HG02970 (cell line): ENCODE measurements around the gene CNTLN.
A peak's percentile ranks its signal among the peaks of the same experiment; 100 is the strongest.

Experiments
- ATAC-seq: cut with Tn5 transposase; IDR thresholded peaks from one replicate; pipeline ENCODE4 v1.9.1; 2021; ENCODE audit warnings: mild to moderate bottlenecking, moderate library complexity, moderate number of reproducible peaks; ENCODE audit not compliant: unreplicated experiment, low FRiP score

Gene CNTLN, protein sequence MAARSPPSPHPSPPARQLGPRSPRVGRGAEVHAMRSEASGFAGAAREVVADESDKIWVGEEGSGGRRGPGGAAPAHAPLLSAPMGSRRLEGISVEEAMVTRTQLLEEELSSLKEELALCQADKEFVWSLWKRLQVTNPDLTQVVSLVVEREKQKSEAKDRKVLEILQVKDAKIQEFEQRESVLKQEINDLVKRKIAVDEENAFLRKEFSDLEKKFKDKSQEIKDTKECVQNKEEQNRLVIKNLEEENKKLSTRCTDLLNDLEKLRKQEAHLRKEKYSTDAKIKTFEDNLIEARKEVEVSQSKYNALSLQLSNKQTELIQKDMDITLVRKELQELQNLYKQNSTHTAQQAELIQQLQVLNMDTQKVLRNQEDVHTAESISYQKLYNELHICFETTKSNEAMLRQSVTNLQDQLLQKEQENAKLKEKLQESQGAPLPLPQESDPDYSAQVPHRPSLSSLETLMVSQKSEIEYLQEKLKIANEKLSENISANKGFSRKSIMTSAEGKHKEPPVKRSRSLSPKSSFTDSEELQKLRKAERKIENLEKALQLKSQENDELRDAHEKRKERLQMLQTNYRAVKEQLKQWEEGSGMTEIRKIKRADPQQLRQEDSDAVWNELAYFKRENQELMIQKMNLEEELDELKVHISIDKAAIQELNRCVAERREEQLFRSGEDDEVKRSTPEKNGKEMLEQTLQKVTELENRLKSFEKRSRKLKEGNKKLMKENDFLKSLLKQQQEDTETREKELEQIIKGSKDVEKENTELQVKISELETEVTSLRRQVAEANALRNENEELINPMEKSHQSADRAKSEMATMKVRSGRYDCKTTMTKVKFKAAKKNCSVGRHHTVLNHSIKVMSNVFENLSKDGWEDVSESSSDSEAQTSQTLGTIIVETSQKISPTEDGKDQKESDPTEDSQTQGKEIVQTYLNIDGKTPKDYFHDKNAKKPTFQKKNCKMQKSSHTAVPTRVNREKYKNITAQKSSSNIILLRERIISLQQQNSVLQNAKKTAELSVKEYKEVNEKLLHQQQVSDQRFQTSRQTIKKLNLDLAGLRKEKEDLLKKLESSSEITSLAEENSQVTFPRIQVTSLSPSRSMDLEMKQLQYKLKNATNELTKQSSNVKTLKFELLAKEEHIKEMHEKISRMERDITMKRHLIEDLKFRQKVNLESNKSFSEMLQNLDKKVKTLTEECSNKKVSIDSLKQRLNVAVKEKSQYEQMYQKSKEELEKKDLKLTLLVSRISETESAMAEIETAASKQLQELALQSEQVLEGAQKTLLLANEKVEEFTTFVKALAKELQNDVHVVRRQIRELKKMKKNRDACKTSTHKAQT (N-terminal part only)

DNA sequence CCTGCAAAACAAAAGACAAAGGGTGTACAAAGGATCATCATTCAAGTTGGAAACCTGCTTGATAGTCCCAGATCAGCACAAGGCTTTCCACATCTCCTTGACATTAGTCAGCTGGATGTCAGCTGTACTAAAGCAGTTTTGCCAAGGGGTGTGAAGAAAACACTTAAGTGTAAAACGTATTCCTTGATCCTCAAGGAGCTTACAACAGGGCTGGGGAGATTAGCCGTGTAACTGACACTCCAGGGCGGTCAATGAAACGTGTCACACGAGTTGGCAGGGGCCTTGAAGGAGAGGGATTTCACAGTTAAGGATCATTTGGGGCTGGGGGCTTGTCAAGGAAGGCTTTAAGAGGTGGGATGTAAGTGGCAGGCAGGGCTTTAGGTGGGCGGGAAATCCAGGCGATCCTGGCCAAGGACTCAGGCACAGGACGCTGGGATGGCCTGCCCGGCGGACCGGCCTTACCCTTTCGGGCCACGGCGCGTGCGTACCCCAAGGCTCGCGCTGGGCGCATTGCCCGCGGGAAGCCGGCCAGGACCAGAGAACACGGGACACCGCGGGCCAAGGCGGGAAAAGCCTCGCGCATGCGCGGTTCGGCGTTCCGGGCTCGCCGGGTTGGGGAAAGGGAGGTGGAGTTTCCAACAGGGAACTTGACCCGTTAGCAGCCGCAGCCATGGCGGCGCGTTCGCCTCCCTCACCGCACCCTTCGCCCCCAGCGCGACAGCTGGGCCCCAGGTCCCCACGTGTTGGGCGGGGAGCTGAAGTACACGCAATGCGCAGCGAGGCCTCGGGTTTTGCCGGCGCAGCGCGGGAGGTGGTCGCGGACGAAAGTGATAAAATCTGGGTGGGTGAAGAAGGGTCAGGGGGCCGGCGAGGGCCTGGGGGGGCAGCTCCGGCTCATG, at the start of gene CNTLN:
Gene CNTLN, plus strand, starts transcription at position 645 of the 899 bp plus-strand sequence. Its CDS starts 26 bp downstream, at position 671.
- ATAC-seq = peak; percentile 67

DNA sequence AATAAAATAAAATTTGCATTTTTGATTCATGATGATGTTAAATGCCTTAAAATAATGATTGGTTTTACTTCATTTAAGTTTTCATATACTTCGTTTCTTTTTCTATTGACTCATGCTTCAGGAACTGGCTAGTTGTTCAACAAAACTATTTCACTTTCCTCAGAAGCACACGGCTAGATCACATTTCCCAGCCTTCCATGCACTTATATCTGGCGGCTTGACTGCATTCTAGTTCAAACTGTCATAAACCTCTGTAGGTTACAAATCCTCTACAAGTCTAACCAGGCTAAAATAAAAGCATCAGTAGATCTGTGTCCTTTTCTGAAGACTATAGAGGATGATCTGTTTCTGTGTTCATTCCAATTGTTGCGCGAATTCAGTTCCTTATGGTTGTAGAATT, 46.3 kb upstream of the CNTLN start:
- ATAC-seq = no peak

DNA sequence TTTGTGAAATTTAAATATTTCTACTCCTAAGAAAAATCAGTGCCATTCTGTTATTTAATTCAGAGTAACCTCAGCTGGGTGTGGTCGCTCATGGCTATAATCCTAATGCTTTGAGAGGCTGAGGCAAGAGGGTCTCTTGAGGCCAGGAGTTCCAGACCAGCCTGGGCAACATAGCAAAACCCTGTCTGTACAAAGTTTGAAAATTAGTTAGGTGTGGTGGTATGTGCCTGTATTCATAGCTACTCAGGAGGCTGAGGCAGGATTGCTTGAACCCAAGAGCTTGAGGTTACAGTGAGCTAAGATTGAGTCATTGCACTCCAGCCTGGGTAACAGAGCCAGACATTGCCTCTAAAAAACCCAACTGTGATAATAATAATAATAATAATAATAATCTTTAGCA, 44.8 kb upstream of the CNTLN start:
- ATAC-seq = no peak

DNA sequence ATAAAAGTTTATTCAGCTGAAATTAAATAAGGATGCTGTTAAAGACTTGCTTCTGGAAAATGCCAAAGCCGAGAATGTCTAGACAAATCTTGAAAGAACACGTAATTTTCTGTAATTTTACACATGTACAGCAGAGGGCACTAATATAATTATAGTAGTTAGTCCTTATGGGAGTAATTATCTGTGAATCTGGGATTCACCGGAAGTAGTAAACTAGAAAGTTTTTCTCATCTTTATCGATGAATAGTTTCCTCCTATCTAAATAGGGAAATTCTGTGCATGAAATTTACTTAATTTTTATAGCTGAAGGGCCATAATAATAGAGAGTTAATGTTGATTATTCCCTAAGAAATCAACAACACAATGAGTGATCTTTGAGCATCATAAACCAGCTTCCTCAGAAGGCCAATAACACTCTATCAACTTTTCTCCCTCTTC, 18.4 kb upstream of the CNTLN start:
- no peak for ATAC-seq

DNA sequence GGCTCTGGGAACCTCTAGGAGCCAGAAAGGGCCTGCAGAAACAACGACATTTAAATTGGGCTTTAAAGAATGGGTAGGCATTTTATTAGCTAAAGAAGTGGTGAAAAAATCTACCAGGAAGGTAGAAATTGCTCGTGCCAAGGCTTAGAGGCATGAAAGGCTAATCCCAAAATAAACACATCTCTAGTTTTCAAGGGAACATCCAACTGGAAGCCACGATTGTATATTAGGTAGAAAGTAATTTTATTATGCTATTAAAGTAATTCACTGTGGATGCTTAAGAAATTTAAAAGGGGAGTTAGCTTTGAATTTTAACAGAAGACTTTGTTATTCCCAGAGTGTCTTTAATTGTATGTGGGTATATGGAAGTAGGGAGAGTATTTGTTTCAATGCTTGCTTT, 17.5 kb upstream of the CNTLN start:
- ATAC-seq = no peak

DNA sequence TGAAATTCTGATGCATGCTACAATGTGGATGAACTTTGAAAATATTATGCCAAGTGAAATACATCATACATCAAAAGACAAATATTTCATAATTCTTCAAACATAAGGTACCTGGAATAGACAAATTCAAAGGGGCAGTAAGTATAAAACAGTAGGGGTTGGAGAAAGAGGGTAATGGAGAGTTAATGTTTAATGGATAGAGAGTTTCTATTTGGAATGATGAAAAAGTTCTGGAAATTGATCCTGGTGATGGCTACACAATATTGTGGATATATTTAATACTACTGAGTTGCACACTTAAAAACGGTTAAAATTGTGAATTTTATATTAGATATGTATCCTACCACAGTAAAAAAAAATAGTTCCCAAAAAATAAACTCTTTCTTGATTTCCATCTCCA, 14.6 kb upstream of the CNTLN start:
- ATAC-seq = no peak

DNA sequence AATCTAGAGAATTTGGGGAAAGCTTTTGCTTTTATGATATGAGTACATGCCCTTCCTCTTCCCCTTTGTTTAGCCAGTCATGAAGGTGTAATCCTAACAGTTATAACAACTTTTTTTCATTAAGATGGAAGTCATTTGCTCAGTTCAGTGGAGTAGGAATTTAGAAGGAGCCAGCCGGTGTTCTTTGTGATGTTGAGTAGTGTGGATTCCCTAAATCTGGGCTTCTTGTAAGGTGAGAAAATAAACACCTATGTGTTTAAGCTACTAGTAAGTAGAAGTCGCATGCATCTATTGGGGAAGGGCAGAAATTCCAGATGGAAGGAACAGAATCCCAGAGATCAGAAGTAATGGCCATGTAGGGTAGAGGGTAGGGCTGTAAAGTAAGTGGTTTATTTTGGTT, 13.6 kb upstream of the CNTLN start:
- ATAC-seq = no peak

DNA sequence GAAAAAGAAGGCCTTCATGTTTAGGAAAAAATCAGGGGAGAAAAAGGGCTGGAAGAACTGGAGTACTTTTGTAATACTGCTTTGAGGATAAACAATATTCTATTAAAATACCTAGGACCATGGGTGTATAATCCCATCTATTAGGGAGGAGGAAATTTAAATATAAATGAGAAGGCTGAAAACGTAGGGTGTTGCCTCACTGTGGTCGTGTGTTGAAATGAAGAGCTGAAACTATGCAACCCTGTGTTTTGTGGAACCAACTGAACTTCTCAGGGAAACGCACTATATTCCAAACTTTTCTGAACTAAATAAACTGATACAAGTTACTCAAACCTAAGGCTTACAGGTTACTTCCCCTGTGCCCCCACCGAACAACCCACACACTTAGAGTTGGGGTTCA, 4.5 kb upstream of the CNTLN start:
- no peak for ATAC-seq

DNA sequence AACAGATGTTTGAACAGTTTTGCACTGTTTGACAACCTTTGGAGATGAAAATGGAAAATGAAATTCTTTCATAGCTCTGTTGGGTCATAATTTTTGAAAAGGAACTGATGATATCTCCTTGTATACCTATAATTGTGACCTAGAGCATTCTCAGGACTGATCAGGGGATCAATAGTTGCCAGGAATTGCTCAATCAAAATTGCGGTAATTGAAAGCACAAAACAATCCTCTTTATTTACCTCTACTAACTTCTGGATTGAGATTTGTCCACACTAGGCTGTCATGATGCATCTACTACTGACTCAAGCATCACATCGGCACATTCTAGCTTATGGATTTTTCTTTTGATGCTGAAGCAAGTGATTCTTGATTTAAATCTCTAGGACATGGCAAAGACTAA, 4.1 kb upstream of the CNTLN start:
- no peak for ATAC-seq

DNA sequence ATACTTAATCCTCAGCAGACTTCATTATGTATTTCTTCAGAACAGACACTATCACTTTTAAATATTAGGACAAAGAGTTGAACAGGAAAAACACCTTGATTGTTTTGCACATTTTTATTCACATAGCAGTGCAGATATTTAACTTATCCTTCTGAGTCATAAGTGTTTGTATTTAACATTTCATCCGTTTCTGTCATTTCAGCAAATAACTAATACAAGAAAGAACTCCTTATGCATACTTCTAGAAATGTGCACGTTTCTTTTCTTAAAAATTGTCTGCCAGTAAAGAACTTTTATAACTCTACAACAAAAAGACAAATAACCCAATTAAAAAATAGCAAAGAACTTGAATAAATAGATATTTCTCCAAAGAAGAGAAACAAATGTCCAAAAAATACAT, 3.3 kb upstream of the CNTLN start:
- no peak for ATAC-seq

DNA sequence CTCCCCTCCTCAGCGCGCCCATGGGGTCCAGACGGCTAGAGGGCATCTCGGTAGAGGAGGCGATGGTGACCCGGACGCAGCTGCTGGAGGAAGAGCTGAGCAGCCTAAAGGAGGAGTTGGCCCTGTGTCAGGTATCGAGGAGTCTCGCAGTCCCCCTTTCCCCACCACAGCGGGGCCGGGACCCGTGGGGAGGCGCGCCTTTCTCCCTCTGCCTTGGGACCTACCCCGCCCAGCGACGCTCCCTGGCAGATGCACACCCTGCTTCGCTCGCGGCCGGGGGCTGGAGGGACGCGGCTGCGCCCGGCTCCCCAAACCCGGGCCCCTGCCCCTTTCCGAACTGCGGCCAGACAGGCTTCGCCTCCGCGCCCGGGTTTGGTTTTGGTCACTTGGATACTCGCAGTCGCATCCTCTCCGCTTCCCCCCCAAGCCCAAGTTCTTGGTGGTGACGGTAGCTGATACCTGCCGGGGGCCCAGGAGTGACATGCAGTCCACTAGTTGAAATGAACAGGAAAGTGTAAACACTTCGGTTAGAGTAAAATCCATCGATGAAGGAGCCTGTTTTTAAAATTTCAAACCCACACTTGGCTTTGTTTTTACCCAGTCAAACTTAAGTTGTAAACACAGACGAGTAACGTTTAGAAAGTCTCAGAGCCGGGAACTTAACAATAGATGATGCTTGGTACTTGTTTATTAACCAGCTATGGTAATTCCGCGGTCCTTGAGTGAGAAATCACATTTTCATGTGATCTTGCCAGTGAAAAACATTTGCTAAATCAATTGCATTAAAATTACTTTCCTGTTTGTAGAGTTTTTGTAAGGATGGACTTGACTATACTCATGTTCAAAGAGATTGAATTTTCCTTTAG, 688 bp downstream of the CNTLN start:
- ATAC-seq = peak; percentile 58

DNA sequence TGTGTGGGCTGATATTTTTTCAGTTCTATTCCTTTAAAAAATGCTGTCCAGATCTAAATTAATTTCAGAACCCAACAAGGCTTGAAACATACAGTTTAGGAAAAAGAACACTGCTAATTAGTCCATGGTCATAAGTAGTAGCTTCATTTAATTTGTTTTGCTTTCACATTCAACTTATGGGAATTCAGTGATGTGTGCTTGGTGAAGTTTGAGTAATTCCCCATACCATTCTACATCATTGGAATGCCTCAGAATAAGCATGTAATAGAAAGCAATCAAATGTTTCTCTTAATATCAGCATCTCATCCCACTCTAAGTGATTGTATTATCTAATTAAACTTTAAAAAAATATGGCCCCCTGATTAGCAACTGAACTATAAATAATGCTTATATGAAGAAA, 2.7 kb downstream of the CNTLN start:
- ATAC-seq = no peak

DNA sequence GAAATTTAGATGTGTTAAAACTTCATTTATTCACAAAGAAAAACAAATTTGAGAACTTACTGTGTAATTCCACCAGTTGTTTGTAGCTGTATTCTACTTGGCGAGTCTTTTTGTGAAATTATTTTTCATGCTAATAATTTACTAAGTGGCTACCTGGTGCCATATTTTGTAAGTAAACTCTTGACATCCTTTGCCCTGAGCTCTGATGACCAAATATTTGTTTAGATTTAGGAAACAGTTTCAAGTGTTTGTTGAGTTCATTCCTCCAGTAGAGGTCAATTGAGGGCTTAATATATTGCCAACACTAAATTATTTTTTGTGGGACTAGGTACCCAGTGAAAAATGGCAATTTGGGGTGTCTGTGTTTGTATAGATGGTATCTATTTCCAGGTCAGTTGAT, 3.7 kb downstream of the CNTLN start:
- ATAC-seq = no peak

DNA sequence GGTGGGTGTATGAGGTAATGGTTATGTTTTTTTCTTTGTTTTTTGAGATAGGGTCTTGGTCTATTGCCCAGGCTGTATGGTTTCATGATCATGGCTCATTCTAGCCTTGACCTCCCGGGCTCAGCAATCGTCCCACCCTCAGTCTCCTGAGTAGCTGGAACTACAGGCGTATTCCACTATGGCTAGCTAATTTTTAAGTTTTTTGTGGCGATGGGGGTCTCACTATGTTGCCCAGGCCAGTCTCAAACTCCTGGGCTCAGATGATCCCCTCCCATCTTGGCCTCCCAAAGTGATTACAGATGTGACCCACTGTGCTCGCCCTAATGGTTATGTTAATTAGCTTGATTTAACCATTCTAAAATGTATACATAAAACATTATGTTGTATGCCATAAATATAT, 5.6 kb downstream of the CNTLN start:
- ATAC-seq = no peak

DNA sequence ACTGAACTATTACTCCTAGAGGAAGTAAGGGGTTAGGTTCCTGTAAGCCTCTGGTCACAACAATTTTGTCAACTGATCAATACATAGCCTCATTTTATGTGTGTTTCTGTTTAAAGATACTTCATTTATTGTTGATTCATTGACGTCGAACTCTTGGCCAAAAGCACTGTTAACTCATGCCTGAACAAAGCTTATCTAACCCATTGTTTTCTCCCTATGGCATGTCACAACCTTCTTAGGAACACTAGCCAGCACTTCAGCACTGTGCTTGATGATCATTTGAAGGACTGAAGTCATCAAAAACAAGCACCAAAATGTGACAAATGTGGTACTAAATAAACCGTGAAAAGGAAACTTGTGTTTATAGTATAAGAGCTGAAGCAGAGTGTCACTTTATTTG, 13.5 kb downstream of the CNTLN start:
- ATAC-seq = no peak

DNA sequence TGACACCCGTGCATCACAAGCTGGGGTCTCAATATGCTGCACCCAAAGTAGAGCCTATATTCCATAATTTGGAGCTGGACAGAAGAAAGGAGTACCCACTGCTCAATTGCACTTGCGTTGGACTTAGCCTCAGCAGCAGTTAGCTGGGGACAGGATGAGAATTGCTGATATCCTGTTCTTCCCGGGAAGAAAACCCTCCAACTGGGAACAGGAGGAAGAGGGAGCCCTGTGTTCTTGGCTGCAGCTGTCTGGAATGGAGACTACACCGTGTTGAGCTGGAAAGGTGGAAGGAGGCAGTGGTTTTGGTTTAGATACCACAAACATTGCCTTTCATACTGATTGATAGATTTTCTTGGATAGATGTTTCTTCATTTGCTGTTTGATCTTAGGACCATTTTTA, 24.6 kb downstream of the CNTLN start:
- no peak for ATAC-seq

DNA sequence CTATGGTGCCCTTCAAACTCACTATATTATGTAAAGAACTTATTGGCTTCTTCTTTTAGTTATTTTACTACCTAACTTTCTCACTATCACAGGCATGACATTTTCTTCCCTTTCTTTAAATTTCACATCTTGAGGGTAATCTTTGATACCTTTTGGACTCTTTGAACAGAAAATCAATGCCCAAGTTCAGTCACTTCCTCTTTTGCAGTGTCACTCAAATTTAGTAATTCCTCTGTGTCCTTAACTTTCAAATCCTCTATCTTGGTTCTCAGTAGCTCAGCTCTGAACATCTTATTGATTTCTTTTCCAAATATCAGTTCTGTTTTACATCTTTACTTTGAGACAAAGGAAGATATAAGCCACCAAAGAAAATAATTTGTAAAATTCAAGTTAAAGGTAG, 25.5 kb downstream of the CNTLN start:
- no peak for ATAC-seq

DNA sequence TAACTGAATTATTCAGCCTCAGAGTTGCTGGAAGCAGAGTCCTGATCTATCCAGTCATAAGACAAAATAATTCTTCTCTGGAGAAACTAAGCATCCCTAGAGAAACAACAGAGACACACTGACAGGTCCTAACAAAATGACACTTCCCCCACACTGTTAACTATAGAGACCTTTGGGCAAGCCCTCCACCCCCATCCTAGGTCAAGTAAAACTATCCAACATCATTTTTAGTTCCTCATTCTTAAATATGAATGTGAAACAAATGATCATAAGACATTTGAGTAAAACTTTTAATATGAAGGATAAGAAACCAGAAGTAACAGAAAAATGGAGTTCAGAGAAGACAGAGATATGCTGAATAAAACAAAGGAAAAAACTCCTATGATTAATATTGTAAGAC, 30.9 kb downstream of the CNTLN start:
- no peak for ATAC-seq

DNA sequence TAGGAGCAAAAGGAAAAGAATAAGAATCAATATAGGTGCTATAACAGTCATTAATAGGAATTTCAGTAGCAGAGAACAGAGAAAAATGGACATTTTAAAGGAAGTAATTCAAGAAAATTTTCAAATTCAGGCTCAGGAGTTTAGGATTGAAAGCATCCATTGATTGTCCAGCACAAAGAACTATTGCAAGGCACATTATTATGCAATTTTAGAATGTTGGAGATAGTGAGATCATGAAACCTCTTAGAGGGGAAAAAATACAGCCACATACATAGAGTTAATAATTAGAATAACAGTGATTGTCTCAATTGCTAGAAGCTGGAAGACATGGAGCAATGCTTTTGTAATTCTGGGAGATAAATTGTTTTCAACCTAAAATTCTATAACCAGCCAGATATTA, 31.5 kb downstream of the CNTLN start:
- no peak for ATAC-seq
